HG03565 (cell line): ENCODE measurements around the gene ZNF615.
A peak's percentile ranks its signal among the peaks of the same experiment; 100 is the strongest.
"Not testable (repeated sequence)": the region's sequence is repeated elsewhere in the genome, so short reads cannot be mapped to it uniquely, and the experiment has no call there.

ENCODE experiments used
- ATAC-seq: cut with Tn5 transposase; IDR thresholded peaks from one replicate; pipeline ENCODE4 v1.9.1; 2021; ENCODE audit warnings: mild to moderate bottlenecking, moderate library complexity; ENCODE audit not compliant: unreplicated experiment

The ZNF615 gene

DNA sequence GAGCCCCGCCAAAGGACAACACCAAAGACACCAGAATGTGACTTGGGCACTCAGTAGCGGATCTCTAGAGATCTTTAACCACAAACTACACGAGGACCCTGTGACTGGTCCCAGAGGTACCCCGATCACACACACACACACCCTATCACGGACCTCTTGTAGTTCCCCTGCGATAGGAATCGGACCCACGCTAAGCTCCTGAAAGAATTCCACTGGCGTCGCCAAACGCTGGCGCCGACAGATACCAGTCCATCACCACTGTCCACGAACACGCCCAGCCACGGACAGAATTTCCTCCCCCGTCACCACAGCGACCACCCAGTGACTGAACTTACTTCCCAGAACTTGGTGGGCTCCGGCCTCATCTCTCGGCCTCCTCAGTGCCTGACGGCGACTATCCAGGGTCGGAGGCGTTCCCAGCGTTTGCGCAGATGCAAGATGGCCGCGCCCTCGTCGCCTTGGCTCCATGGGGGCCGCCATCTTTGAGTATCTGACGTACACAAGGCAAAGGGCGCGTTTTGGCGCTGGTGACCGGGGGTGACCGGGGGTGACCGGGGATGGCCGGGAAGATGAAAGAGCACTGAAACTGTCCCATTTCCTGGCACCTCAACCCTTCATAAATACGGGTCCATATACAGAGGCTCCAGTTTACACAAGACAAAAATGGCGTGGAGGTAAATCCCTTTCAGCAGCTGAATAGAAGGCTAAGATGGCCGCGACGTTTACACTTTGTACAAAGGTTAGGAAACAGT, at the start of gene ZNF615:
TSS of gene ZNF615 (minus strand) at position 406 of the 752 bp plus-strand sequence. CDS start 4,500 bp downstream, outside the sequence.
- peak; percentile 64 for ATAC-seq

- not testable (repeated sequence) for ATAC-seq
These were observed 48.5 kb upstream of the ZNF615 start for GRCh38 chr19:52056480-52056879.

GRCh38 chr19:52051736-52052135, 43.7 kb upstream of the ZNF615 start:
- ATAC-seq, result not testable (repeated sequence)

- peak; percentile 68 for ATAC-seq
These were observed 40.8 kb upstream of the ZNF615 start, which contains the start of gene ZNF432 for GRCh38 chr19:52048555-52049501. Gene ZNF432 (minus strand): TSS chr19:52048838. CDS start chr19:52046868, 1,970 bp downstream.

DNA sequence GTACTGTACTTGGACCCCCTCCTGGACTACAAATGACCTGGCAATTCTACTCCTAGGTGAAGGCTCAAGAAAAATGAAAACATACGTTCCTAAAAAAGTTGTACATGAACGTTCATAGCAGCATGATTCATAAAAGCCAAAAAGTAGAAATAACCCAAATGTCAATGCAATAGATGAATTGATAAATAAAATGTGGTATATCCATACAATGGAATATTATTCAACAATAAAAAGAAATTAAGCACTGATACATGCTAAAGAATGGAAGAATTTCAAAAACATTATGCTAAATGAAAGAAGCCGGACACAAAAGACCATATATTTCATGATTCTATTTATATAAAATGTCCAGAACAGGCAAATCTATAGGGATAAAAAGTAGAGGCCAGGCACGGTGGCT, 31.2 kb upstream of the ZNF615 start:
- ATAC-seq, result no peak

DNA sequence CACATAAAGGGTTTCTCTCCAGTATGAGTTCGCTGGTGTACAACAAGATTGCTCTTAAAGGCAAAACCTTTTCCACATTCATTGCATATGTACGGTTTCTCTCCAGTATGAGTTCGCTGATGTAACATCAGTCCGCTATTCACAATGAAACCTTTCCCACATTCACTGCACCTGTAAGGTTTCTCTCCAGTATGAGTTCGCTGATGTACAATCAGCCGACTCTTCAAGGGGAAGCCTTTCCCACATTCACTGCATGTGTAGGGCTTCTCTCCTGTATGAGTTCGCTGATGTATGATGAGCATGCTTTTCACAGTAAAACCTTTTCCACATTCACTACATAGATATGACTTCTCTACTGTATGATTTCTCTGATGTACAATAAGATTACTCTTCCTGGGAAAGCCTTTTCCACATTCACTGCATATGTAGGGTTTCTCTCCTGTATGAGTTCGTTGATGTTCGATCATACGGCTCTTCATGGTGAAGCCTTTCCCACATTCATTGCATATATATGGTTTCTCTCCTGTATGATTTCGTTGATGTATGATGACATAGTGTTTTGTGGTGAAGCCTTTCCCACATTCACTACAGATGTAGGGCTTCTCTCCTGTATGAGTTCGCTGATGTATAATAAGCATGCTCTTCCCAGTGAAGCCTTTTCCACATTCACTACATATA, 26.2 kb upstream of the ZNF615 start:
- ATAC-seq, result no peak

- ATAC-seq, result no peak
These were observed 20.7 kb upstream of the ZNF615 start for GRCh38 chr19:52028780-52029123.

DNA sequence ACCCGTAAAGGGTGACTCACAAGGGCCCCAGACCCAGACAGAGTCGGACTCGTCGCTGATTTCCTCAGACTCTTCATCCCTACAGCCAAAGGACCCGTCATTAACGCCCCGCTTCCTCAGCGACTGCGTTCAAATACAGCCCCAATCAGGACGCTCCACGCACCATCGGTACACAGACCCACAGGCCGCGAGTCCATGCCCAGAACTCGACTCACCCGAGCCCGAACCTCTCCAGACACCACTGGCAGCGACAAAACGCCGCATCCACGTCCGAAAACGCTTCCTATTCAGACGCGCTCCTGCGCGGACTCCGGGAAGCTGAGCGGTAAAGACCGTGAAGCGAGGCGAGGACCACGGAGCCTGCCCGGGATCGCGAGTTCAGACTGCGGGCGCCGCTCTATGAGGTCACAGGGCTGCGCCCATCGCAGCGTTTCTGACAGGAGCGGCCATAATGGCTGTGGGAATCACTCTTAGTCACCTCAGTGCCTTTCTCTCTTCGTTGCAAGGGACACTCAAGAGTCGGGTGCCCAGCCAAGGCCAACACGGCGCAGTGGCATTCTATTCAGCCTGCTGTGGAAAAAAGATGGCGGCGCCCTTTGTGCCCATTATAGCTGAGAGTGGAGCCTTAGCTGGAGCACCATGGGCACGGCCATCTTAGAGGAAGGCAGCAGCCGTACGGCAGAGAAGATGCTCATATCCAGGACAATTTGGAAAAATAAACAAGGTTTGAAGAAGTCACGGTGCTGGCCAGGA, 20.2 kb upstream of the ZNF615 start, which contains the start of gene ZNF614:
TSS of gene ZNF614 (minus strand) at position 353 of the 753 bp plus-strand sequence. CDS start 2,634 bp downstream, outside the sequence.
- peak; percentile 86 for ATAC-seq

GRCh38 chr19:52026255-52026990, 18.4 kb upstream of the ZNF615 start:
- ATAC-seq, result not testable (repeated sequence)

DNA sequence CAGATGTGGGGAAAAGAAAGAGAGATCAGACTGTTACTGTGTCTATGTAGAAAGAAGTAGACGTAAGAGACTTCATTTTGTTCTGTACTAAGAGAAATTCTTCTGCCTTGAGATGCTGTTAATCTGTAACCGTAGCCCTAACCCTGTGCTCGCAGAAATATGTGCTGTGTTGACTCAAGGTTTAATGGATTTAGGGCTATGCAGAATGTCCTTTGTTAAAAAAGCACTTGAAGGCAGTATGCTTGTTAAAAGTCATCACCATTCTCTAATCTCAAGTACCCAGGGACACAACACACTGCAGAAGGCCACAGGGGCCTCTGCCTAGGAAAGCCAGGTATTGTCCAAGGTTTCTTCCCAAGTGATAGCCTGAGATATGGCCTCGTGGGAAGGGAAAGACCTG, 16.5 kb upstream of the ZNF615 start:
- ATAC-seq, result not testable (repeated sequence)

- no peak for ATAC-seq
These were observed 14.2 kb upstream of the ZNF615 start for GRCh38 chr19:52022193-52022592.

- ATAC-seq, result no peak
These were observed 12.5 kb upstream of the ZNF615 start for GRCh38 chr19:52020506-52020905.

GRCh38 chr19:52010674-52011073, 2.7 kb upstream of the ZNF615 start:
- no peak for ATAC-seq

GRCh38 chr19:52007451-52007805, 583 bp downstream of the ZNF615 start:
- ATAC-seq, result no peak

DNA sequence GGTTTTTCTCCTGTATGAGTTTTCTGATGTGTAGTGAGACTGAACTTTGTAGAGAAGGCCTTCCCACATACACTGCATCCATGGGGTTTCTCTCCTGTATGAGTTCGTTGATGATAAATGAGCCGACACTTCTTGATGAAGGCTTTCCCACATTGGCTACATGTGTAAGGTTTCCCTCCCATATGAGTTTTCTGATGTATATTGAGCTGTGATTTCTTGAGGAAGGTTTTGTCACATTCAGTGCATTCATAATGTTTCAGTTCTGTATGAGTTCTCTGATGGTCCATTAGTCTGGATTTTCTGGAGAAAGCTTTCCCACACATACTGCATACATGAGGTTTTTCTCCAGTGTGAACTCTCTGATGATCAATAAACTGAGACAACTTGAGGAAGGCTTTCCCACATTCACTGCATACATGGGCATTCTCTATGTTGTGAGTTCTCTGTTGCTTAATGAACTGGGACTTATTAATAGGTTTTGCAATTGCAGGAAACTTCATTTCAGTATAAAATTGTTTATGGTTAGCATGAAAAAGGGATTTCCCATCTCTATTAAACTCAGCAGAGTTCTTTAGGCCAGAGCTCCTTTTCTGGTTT, 13.9 kb downstream of the ZNF615 start:
- ATAC-seq, result no peak

GRCh38 chr19:51993422-51993821, 14.6 kb downstream of the ZNF615 start:
- no peak for ATAC-seq

DNA sequence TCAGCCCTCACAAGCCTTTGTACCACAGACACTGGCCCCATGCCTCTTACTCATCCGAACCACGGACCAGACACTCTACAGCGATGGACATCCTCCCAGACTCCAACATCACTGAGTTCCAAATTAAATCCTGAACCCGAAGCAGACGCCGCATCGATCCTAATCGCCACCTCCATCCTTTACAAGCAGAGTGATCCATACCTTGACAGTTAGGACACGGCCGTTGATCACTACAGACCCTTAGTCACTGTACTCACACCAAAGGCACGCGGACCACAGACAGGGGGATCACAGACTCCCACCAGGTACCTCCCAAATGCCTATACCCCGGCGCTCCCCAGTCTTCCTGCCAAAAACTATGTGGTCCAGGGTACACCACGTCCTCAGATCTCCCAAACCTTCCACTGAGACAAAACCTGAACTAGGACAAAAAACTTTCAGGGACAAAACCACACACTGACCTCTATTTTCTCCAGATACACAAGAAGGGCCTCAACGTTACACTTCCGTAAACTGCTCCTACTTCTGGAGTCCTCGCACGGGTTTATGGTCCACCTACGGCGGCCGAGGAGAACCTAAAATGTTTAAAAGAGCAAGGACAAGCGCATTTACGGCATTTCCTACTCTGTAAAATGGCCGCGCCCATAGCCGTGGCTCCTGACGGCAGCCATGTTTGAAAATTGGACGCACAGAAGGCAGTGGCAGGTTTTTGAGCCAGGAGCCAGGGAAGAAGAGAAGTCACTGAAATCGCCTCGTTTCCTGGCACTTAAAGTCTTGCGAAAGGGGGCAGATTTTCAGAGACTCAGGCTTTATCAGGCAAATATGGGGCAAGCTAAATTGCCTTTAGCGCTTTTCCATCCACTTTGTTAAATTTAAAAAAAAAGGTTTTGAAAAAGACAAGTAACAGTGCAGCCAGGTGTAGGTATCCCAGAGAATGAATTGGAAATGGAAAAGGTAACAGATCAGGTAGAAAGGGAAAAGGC, 21.4 kb downstream of the ZNF615 start, which contains the start of gene ZNF350:
TSS of gene ZNF350 (minus strand) at position 532 of the 983 bp plus-strand sequence. CDS start 12,480 bp downstream, outside the sequence.
- ATAC-seq, result peak; percentile 63

- no peak for ATAC-seq
These were observed 24.6 kb downstream of the ZNF615 start for GRCh38 chr19:51983361-51983760.
